ENCODE measurements around the gene MPV17.
"Not testable (repeated sequence)": the region's sequence is repeated elsewhere in the genome, so short reads cannot be mapped to it uniquely, and the experiment has no call there.

The MPV17 gene

GRCh38 chr2:27322766-27323595 lies at the start of gene MPV17:
MPV17 (minus strand) TSS chr2:27323097; CDS start chr2:27322517, 580 bp downstream.
- DNase-seq = peak; percentile 90

- peak; percentile 57 for DNase-seq
These were observed 48.1 kb upstream of the MPV17 start for GRCh38 chr2:27370816-27371620.

- DNase-seq = peak; percentile 99
These were observed 47.3 kb upstream of the MPV17 start, which contains the start of the genes EIF2B4 and SNX17 for GRCh38 chr2:27370026-27370815. EIF2B4 (minus strand) TSS chr2:27370338; CDS start chr2:27370314, 24 bp downstream. SNX17 (plus strand) TSS chr2:27370616; CDS start chr2:27370744, 128 bp downstream.

- peak; percentile 53 for DNase-seq
These were observed 46.7 kb upstream of the MPV17 start for GRCh38 chr2:27369471-27370025.

GRCh38 chr2:27363933-27364332 lies 41.0 kb upstream of the MPV17 start:
- DNase-seq = no peak

GRCh38 chr2:27362678-27363420 lies 40.0 kb upstream of the MPV17 start:
- DNase-seq = no peak

- peak; percentile 99 for DNase-seq
These were observed 33.7 kb upstream of the MPV17 start, which contains the start of gene GTF3C2 for GRCh38 chr2:27356382-27357181. GTF3C2 (minus strand) TSS chr2:27356764; CDS start chr2:27343554, 13,210 bp downstream.

- DNase-seq = peak; percentile 53
These were observed 33.1 kb upstream of the MPV17 start for GRCh38 chr2:27356056-27356381.

- no peak for DNase-seq
These were observed 31.7 kb upstream of the MPV17 start for GRCh38 chr2:27354597-27354927.

- DNase-seq = peak; percentile 20
These were observed 31.1 kb upstream of the MPV17 start for GRCh38 chr2:27353762-27354596.

GRCh38 chr2:27353386-27353761 lies 30.5 kb upstream of the MPV17 start:
- DNase-seq = not testable (repeated sequence)

GRCh38 chr2:27351802-27352598 lies 29.1 kb upstream of the MPV17 start:
- DNase-seq = no peak

GRCh38 chr2:27350106-27350693 lies 27.3 kb upstream of the MPV17 start:
- no peak for DNase-seq

- no peak for DNase-seq
These were observed 24.7 kb upstream of the MPV17 start for GRCh38 chr2:27347641-27348040.

GRCh38 chr2:27336173-27336572 lies 13.3 kb upstream of the MPV17 start:
- no peak for DNase-seq

GRCh38 chr2:27335311-27335710 lies 12.4 kb upstream of the MPV17 start:
- no peak for DNase-seq

GRCh38 chr2:27324720-27325119 lies 1.8 kb upstream of the MPV17 start:
- no peak for DNase-seq

- DNase-seq = peak; percentile 15
These were observed 844 bp upstream of the MPV17 start for GRCh38 chr2:27323596-27324285.

All from fibroblast of skin of right biceps (primary cell).